MM.1S (cell line): ENCODE results near the gene RREB1.

Source experiments
- CTCF ChIP-seq: fragments of 300-600 bp; sonication (generic); IDR thresholded peaks from 2 replicates; pipeline ENCODE4 v1.5.1; 2016; ENCODE audit warnings: antibody characterized with exemption, low read length, mixed read lengths
- EZH2 ChIP-seq: fragments of 300-600 bp; sonication (generic); optimal IDR thresholded peaks from 2 replicates; pipeline ENCODE3; 2017; ENCODE audit warnings: low read depth, mild to moderate bottlenecking, antibody characterized with exemption, low read length, mixed read lengths

GRCh38 chr6:7134999-7135745 is 27.4 kb downstream of the RREB1 start:
- TF ChIP-seq CTCF, result no peak
- no peak for TF ChIP-seq EZH2
